ENCODE results near the gene DPT. TPM values are rescaled to one million over a fixed set of nuclear protein-coding genes. Genes with fewer than 3 reads are reported as not detected.

Gene DPT
- total and polyA plus RNA-seq, 2 donors (not counting 3 experiments of a cell fraction or from before 2014, with no cell fraction given) = not detected

DNA sequence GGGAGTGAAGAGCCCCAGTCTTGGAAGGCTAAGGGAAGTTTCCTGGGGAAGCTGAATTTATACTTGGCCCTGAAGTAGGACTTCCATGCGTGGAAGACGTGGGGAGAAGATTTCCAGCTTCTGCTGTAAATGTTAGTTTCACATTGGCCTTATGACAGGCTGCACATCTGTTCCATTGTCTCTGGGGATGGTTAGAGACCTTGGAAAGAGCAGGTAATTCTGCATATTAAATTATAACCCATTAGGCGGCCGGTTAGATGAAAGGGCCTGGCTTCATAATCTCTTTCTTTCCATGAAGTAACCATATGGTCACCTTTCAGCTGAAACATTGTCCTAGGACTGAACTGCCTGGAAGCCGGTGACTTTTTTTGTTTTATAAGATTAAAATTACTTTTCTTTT, 37.5 kb downstream of the DPT start:
- H4K20me1 ChIP-seq (replicated peaks; ENCODE audit: control insufficient read depth, extremely low read depth, insufficient read depth, low read length) = no peaks in the 10 kb centered on the region
- H3K4me2 ChIP-seq (ENCODE audit: insufficient read depth, low read length) = no peak overlapping the region
- CTCF ChIA-PET = no interaction called here
- BruUV-seq (replicated peaks) = no TSS peak
- H3K9ac ChIP-seq (replicated peaks; ENCODE audit: extremely low read depth, insufficient read depth, low read length) = no peak overlapping the region
- no peaks in the 10 kb centered on the region for H3K9me3 ChIP-seq (replicated peaks; ENCODE audit: control insufficient read depth, insufficient read depth, low read length)
- no peak overlapping the region for H3K4me3 ChIP-seq (replicated peaks in 1 of 3; ENCODE audit: insufficient read depth in 1 of 3, low read depth in 1 of 3, low read length in 3 of 3)
- H3K27me3 ChIP-seq (ENCODE audit: control insufficient read depth in 2 of 2, insufficient read depth in 2 of 2, low read length in 2 of 2) = no peaks in the 10 kb centered on the region
- H2AFZ ChIP-seq (ENCODE audit: low read depth, low read length) = no peak overlapping the region
- TF ChIP-seq FOS (IDR thresholded peaks at IDR 0.05; ENCODE audit: borderline replicate concordance, insufficient read depth, low read length) = no peak
- TF ChIP-seq GATA2 (IDR thresholded peaks at IDR 0.05; ENCODE audit: insufficient read depth, insufficient read length, low read depth, low read length) = no peak
- no peak for TF ChIP-seq EZH2 (IDR thresholded peaks at IDR 0.05; ENCODE audit: borderline replicate concordance, low read depth, low read length, severe bottlenecking)
- TF ChIP-seq, protein P1, sequence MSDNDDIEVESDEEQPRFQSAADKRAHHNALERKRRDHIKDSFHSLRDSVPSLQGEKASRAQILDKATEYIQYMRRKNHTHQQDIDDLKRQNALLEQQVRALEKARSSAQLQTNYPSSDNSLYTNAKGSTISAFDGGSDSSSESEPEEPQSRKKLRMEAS (IDR thresholded peaks at IDR 0.05; ENCODE audit: insufficient read depth, insufficient read length) = no peak
- no peak for TF ChIP-seq JUN (IDR thresholded peaks at IDR 0.05; ENCODE audit: borderline replicate concordance, insufficient read depth, insufficient read length, low read depth)
- TF ChIP-seq, protein P2, sequence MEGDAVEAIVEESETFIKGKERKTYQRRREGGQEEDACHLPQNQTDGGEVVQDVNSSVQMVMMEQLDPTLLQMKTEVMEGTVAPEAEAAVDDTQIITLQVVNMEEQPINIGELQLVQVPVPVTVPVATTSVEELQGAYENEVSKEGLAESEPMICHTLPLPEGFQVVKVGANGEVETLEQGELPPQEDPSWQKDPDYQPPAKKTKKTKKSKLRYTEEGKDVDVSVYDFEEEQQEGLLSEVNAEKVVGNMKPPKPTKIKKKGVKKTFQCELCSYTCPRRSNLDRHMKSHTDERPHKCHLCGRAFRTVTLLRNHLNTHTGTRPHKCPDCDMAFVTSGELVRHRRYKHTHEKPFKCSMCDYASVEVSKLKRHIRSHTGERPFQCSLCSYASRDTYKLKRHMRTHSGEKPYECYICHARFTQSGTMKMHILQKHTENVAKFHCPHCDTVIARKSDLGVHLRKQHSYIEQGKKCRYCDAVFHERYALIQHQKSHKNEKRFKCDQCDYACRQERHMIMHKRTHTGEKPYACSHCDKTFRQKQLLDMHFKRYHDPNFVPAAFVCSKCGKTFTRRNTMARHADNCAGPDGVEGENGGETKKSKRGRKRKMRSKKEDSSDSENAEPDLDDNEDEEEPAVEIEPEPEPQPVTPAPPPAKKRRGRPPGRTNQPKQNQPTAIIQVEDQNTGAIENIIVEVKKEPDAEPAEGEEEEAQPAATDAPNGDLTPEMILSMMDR (IDR thresholded peaks at IDR 0.05; ENCODE audit: extremely low read depth in 1 of 2, insufficient read depth in 1 of 2, low read depth in 1 of 2, low read length in 2 of 2) = no peak
- TF ChIP-seq POLR2AphosphoS5 (IDR thresholded peaks at IDR 0.05; ENCODE audit: insufficient read depth, low read depth, low read length) = no peak
- no peaks in the 10 kb centered on the region for H3K36me3 ChIP-seq (ENCODE audit: control insufficient read depth in 2 of 2, extremely low read depth in 1 of 2, insufficient read depth in 2 of 2, low read length in 2 of 2)
- peaks cover 2% of the 10 kb centered on the region for H3K9me1 ChIP-seq (replicated peaks; ENCODE audit: control insufficient read depth, extremely low read depth, insufficient read depth, low read length)
- intact Hi-C loops (cut with micrococcal nuclease) (no loop called here), dilution Hi-C loops (cut with MboI; ENCODE audit: extremely low pct_ligation_motif_present, low sequenced_read_pairs) (no loop called here)
- H3K79me2 ChIP-seq (ENCODE audit: control insufficient read depth, insufficient read depth, low read length) = no peaks in the 10 kb centered on the region
- H3K27ac ChIP-seq (ENCODE audit: insufficient read depth, low read depth, low read length) = no peak overlapping the region
- H3K4me1 ChIP-seq (ENCODE audit: control insufficient read depth, extremely low read depth, insufficient read depth, low read length) = no peaks in the 10 kb centered on the region
- FAIRE-seq (no peak), DNase-seq (ENCODE audit: low read depth, low spot score) (no peak)
- POLR2A ChIA-PET = no interaction called here
